ENCODE measurements around the gene ZNF679.

DNA sequence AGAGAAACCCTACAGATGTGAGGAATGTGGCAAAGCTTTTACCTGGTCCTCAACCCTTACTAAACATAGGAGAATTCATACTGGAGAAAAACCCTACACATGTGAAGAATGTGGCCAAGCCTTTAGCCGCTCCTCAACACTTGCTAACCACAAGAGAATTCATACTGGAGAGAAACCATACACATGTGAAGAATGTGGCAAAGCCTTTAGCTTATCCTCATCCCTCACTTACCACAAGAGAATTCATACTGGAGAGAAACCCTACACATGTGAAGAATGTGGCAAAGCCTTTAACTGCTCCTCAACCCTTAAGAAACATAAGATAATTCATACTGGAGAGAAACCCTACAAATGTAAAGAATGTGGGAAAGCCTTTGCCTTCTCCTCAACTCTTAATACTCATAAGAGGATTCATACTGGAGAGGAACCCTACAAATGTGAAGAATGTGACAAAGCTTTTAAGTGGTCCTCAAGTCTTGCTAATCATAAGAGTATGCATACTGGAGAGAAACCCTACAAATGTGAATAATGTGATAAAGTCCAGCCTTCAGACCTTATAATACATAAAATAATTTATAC is 38.2 kb downstream of the ZNF679 start:
- TF ChIP-seq CTCF (conservative IDR thresholded peaks at IDR 0.05): no peak
- no peak for TF ChIP-seq EZH2 (IDR thresholded peaks at IDR 0.05; ENCODE audit: low read depth)

Data from PC-9 (cell line).